C1 segment of cervical spinal cord (tissue), 14 donors: Measurements from ENCODE around the gene GNAO1.
A peak's percentile ranks its signal among the peaks of the same experiment; 100 is the strongest.
"Not testable (repeated sequence)": the region's sequence is repeated elsewhere in the genome, so short reads cannot be mapped to it uniquely, and the experiment has no call there.

Experiments used
- DNase-seq, 14 donors: peaks; one replicate each; lab custom pipeline; 2025; lab: John Stamatoyannopoulos, UW

Gene GNAO1

DNA sequence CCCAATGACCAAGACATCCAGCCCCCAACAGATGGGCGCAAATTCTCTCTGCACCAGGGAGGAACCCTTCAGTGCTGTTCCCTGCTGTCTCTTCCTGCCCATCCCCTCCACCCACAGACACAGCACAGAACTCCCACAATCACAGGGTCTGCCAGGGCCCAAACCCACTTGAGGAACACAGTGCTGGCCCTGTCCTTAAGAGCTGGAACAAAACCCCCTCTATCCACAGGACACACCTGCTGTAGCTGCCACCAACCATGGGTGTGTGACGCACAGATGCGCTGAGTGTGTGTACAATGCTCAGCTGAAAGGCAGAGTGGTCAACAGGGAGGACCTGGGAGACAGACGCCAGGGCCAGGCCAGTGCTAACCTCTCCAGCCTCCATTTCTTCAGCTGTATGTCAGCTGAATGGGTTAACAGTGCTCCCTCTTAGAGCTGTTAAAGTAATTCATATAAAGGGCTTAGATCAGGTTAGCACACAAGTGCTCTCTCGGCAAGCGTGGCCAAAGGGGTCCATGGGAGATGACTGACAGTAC is 172.0 kb downstream of the GNAO1 start:
- DNase-seq = no peak

DNA sequence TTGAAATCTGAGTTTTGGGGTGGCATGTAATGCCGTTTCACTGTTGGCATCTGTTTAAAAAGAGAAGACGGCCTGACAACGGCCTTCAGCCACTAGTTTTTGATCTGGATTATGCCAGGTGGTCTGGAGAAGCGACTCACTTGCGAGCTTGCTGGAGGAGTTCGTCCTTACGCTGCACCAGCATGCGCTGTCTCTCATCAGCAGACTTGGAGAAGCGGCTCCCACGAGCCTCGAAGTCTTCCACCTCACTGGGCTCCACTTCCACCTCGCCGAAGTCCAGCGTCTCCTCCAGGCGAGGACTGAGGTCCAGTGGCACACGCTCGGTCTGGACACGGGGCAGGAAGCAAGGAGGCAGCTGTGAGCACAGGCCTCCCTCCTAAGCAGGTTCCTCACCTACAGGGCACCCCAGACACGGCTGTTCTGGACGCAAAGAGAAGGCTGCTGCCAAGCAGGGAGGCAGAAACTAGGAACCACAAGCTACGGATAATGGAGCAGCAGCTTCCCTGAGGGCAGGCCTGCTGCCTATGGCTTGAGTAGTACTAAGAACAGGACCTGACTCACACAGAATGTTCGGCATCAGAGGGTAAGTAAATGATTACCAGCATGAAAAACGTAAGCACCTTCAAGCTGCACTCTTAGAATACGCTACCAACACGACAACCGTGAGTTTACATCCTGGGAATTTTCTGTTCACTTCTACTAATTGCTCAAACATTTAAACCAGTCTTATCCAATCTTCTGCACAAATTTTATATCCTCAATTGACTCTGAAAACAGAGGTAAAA is 172.7 kb downstream of the GNAO1 start:
- no peak for DNase-seq

DNA sequence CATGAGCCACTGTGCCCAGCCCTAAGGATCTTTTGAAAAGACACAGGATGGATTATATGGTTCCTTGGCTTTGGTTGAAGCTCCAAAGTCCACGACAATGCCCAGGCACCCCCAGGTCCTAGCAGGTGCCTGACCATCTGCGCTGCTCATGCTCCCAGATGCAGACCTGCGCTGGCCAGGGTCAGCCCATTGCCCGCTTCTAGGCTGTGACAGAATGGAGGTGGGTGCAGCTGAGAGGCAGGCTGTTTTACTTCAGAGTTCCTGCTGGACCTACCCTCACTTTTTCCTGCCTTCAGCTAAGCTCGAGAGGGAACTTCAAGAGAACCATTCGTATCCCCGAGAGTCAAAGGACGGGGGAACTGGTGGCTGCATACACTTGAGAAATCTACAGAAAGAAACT is 173.6 kb downstream of the GNAO1 start:
- DNase-seq = no peak

DNA sequence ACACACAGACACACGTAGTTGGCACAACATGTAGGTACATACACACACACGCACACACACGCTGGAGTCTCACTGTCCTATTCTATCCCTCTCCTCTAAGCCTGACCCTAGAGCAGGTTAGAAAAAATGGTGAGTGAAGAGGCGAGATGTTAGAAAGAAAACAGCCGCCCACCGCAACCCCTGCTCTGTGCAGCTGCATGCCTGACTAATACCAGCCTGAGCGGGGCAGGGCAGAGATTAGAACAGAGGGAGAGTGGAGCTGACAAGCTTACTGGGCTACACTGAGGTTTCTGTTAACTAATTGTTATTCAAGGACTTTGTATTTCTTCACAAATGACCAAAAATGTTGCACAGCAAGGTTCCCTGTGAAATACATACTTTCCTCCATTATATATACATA is 174.3 kb downstream of the GNAO1 start:
- no peak for DNase-seq

DNA sequence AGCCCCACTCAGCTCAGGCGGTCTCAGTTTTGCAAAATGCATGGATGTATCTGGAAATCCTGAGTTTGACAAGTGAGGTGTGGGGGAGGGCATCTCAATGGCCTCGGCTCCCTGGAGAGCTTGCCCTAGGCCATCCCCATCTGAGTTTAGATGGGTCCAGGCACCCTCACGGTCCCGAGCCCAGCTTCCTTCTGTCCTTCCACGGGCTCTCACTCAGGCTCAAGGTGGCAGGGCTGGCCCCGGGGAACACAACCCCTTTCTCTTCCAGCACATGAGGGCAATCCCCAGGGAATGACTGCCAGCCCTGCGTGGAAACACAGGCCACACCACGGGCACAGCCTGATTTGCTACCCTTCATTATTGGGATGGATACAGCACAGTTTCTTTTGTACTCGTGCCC is 175.7 kb downstream of the GNAO1 start:
- DNase-seq = no peak

DNA sequence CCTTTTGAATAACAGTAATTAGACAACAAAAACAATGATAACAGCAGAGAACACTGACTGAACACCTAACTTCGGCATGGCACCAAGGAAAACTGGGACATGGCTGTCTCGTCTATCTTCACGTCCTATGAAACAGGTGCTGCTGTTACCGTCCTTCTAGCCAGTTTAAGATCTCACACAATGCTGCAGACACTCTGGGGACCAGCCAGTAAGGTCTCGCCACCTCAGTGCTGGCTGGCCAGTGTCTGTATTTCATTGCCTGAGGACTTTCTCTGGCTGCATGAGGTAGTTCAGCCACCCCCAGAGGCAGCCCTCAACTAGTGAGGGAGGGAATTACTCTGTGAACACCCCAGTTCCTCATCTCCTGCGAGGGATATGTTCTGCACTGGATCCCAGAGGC is 176.5 kb downstream of the GNAO1 start:
- DNase-seq = no peak

DNA sequence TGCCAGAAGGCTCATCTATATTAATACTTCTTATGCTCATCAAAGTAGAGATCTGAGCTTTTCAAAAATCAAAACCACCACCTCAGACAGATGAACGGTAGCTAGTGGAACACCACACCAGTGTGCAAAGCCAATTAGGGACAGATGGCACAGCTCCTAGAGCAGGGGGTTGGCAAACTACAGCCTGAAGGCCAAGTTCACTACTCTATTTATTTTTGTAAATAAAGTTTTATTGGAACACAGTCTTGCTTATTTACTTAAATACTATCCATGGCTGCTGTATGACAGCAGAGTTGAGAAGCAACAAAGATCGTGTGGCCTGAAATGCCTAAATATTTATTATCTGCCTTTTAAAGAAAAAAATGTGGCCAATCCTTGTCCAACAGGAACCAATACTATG is 177.3 kb downstream of the GNAO1 start:
- DNase-seq = no peak

DNA sequence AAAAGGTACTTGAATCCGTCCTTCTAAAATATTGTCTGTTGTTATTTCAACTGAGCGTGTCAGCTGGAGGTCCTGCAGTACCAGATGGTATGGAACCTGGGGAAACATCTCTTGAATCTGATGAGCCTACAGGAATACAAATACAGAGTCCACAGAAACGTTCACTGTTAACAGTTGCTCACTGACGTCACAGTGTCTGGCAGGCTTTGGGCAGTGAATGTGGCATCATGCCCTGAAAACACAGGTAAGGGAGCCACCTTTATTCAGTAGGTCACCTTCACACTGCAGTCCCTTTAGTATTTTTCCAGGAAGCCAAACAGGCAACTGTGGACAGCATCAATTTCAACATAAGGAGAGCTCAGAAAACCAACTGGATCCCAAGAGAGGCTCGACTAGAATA is 177.9 kb downstream of the GNAO1 start:
- DNase-seq = peak in 1 of 14 donors; percentile 37

DNA sequence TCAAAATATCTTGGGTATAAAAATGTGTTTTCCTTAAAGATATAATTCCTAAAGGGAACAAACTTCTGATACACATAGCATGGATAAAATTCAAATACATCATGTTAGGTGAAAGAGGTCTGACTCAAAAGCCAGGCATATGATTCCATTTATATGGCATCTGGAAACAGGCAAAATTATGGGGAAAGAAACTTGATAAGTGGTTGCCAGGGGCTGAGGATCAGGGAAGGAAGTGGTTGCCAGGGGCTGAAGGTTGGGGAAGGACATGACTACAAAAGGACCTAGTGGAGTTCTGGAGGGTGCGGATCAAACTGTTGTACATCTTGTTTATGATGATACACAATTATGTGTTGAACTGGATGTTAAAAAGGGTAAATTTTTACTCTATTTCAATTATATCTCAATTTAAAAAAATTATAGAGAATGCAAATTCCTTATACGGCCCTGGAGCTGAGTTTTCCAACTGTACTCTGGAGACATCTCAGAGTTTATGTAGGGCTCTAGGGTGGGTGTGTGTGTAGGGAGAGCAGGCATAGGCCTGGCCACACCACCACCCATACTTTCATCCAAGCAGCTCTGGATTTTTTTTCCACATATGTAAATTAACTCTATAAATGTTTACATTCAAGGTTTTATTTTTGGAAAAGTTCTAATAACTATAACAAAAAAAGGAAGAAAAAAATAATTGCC is 179.0 kb downstream of the GNAO1 start:
- DNase-seq = no peak

DNA sequence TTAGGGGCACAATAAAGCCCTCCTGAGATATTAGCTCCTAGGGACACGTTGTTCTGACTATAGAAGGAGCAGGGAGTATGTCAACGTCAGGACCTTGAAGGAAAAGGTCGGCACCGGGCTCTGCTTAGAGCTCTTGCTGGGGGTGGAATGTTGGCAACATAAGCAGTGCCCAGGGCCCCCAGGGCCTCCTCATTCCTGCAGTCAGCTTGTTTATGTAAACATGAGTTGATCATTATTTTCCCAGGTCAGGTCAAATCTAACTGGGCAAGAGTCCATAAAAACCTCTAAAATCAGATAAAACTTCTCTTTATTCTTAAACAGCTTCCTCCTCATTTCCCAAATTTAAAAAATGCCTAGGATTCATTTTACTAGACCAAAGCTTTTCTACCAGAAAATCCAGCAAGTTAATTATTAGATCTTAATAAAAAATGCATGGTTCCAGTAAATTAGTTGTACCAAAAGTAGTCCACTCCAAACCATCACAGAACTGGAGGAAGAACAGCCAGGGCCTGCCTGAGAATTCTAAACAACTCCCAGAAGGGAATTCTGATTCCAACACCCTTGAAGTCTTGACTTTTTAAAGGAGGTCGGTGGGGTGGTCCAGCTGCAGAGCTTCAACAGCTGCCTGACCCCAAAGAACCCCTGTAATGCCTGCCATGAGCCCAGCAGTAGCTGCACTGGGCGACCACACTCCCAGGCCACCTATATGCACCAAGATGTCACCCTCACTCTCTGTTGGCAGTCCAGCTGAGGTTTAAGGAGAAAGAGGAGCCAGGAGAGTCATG is 179.8 kb downstream of the GNAO1 start:
- no peak for DNase-seq

DNA sequence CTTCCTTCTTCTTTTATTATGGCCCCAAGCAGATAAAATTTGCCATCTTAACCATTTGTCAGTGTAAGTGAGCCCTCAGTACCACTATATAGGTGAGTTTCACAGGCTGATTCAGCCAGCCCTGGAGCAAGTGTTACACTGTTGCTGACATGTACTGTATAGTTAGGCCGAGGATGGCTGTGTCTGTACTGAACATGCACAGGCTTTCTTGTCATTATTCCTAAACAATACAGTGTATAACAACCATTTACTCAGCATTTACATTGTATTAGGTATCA is 180.3 kb downstream of the GNAO1 start:
- no peak for DNase-seq

DNA sequence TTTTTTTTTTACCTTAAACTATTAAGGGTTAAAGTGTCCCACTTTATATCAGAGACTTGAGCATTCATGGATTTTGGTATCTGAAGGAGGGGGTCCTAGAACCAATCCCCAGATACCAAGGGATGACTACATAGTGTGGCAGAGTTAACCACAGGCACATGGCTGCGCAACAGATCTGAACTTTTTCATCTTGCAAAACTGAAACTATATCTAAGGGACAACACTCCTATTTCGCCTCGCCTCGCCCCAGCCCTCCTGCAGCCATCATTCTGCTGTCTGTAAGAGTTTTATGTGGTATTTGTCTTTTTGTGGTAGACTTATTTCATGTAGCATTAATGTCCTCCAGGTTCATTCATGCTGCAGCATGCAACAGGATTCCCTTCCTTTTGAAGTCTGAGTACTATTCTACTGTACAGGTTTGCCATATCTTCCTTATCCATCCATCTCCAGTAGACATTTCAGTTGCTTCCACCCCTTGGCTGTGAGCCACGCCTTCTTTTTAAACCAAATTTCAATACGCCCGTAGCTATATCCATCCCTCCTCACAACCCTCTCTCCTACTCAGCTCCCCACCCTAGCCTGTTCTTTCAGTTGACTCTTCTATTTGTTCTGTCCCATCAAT is 180.8 kb downstream of the GNAO1 start:
- DNase-seq = no peak

DNA sequence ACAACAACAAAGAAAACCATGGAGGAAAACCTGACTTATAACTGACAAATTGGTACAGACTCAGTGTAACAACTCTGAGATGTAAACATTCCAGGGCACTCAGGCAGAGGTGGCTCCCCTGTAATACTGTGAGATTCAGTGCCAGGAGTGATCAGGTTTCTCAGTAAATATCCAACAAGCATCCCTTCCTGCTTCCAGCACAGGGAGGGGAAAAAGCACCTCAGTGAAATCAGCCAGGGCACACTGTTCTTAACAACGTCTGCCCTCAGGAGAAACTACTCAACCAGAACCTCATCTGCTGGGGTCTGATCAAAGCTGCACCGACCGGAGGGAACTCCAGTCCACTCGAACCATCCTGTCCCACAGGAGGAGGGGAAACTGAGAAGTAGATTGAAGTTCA is 181.7 kb downstream of the GNAO1 start:
- no peak for DNase-seq

DNA sequence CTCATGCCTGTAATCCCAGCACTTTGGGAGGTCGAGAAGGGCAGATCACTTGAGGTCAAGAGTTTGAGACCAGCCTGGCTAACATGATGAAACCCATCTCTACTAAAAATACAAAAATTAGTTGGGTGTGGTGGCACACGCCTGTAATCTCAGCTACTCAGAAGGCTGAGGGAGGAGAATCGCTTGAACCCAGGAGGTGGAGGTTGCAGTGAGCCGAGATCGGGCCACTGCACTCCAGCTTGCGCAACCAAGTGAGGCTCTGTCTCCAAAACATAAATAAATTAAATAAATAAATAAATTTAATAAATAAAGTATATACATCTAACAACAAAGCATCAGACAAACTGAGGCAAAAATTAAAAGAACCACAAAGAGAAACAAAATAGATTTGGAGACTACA is 184.5 kb downstream of the GNAO1 start:
- not testable (repeated sequence) for DNase-seq

DNA sequence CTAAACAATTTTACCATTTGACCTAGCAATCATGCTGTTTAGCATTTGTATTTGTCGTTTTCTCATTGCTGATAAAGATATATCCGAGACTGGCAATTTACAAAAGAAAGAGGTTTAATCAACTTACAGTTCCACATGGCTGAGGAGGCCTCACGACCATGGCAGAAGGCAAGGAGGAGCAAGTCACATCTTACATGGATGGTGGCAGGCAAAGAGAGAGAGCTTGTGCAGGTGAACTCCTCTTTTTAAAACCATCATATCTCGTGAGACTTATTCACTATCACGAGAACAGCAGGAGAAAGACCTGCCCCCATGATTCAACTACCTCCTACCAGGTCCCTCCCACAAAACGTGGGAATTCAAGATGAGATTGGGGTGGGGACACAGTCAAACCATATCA is 187.8 kb downstream of the GNAO1 start:
- not testable (repeated sequence) for DNase-seq

DNA sequence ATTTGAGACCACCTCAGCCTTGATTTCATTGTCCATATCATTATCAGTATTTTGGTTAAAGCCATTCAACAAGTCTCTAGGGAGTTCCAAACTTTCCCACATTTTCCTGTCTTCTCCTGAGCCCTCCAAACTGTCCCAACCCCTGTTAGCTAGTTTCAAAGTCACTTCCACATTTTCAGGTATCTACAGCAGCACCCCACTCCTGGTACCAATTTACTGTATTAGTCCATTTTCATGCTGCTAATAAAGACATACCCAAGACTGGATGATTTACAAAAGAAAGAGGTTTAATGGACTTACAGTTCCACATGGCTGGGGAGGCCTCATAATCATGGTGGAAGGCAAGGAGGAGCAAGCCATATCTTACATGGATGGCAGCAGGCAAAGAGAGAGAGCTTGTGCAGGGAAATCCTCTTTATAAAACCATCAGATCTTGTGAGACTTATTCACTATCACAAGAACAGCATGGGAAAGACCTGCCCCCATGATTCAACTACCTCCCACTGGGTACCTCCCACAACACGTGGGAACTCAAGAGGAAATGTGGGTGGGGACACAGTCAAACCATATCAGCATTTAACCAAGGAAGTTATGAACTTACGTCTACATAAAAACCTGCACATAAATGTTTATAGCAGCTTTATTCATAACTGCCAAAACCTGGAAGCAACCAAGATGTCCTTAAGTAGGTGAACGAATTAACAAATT is 189.6 kb downstream of the GNAO1 start:
- not testable (repeated sequence) for DNase-seq

DNA sequence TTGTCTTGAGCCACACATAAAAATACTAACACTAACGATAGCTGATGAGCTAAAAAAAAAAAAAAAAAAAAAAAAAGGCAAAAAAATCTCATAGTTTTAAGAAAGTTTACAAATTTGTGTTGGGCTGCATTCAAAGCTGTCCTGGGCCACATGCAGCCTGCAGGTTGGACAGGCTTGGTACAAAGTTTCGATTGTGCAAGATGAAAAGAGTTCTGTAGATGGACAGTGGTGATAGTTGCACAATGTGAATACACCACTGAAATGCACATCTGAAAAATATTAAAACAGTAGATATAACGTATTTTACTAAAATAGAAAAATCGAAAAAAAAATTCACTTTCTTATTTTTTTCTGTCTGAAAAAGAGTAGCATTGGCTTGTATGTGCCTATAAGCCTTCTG is 191.2 kb downstream of the GNAO1 start:
- no peak for DNase-seq

DNA sequence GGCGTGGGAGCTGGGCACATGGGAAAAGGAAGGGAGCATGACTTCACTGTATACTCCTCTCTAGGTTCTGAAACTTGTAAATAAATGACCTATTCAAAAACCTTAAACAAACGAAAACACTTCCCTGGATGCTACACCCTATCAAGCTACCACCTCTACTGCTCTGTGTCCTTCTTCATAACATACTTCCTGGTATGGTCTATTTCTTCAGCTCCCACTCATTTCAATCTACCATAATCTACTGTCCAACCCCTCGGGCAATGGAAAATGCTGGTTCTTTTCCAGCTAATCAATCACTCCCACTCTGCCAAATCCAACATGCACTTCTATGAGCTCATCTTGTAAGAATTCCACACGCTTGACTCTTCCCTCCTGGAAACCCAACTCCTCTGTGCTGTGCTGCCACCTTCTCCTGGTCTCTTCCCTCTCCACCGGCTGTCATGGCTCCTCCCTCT is 191.6 kb downstream of the GNAO1 start:
- DNase-seq = no peak

DNA sequence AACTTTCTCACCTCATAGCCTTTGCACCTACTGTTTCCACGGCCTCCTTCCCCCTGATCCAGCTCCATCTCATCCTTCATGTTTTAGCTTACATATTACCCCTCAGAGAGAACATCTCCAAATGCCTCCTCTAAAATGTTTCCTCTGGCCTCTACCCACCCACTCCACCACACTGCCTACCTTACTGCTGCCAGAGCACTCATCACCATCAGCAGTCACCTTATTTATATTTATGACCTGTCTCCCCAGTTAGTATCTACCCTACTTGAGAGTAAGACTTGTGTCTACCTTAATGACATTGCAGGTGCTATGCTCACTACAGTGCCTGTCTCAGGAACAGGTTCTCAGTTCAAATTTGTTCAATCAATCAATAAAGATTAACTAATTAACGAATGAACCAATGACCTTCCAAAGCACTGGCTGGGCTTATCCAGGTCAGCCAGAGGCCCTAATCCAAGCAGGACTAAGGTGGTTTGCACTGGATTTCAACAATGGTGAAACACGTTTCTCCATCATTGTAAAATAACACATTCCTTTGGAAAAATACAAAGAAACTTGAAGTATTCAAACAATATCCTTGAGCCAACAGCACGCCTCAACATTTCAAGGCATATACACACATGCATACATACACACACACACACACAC is 192.9 kb downstream of the GNAO1 start:
- DNase-seq = no peak

DNA sequence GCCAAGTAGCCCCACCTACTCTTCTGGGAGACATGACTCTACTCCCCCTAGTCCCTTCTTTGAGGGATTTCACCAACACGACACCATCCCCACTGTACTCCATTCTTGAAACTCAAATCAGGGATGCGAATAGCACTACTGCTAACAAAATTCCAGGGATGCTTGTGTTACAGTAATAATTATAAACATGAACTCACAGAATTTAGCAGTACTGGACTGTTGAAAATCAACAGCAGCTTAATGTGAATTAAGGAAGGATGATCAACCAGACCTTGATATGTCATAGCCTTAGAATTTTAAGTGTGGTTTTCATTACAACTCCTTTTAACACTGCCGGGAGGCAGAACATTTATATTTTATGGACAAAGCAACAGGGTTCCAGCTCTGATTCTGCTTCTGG is 196.1 kb downstream of the GNAO1 start:
- DNase-seq = no peak

DNA sequence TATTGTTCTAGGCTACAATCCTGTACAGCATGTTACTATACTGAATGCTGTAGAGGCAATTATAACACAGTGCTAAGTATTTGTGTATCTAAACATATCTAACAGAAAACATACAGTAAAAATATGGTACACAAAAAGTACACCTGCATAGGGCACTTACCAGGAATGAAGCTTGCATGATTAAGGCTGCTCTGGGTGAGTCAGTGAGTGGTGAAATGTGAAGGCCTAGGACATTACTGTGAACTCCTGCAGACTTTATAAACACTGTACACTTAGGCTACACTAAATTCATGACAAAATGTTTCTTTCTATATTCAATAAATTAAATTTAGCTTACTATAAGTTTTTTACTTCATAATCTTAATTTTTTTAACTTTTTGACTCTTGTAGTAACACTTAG is 196.9 kb downstream of the GNAO1 start:
- DNase-seq = no peak
